ENCODE data around the gene PHF21B. TPM values are rescaled to one million over a fixed set of nuclear protein-coding genes. Genes with fewer than 3 reads are reported as not detected.

Gene PHF21B
- total RNA-seq, 1 donor: not detected

DNA sequence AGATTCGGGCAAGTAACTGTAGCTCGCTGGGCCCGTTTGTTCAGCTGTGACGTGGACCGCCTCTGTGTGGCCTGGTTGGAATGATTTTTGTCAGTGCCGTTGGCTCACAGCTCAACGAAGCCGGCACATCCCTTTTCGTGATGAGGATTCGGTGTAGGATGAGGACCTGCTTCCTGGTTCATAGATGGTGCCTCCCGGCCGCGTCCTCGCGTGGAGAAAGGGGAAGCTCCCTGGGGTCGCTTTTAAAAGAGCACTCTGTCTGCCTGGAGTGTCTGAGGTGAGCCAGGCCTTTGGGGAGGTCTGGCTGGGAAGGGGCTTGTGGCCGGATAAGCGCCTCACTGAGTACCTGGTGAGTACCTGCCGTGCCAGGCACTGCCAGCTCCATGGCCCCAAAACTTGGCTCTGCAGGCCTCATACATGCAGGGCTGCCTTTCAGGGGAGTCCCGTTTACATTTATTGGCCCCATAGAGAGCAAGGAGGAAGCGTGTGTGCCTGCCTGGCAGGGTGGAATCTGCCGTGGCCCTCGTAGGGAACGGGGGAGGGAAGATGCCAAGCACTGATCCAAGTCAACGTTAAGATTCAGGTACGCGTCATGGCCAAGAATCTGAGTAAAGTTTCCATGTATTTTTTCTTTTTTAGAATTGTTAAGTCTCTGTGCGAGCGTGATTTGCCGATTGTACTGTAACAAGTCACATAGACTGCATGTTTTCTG lies 169.0 kb downstream of the PHF21B start:
- Histone ChIP-seq H3K9me3 (ENCODE audit: low read depth, low read length) (no peaks in the 10 kb centered on the region), H3K27me3 (ENCODE audit: insufficient read depth, low read length) (peaks cover 23% of the 10 kb centered on the region), H3K4me3 (ENCODE audit: insufficient read depth, low read length) (no peak overlapping the region), H3K4me2 (ENCODE audit: insufficient read depth, low read length) (no peak overlapping the region), H3K4me1 (ENCODE audit: insufficient read depth, low read length) (no peaks in the 10 kb centered on the region), H3K36me3 (ENCODE audit: insufficient read depth, low read length) (no peaks in the 10 kb centered on the region), H4K20me1 (ENCODE audit: insufficient read depth, low read length) (no peaks in the 10 kb centered on the region), H3K27ac (ENCODE audit: low read depth, low read length) (no peak overlapping the region), H2AFZ (ENCODE audit: low read length) (no peak overlapping the region), H3K79me2 (ENCODE audit: insufficient read depth, low read length) (no peaks in the 10 kb centered on the region)
- peak; percentile 73 for DNase-seq (ENCODE audit: insufficient read length, low spot score, missing footprints)
- no peak for TF ChIP-seq CTCF (IDR thresholded peaks at IDR 0.05; ENCODE audit: extremely low read depth, low read depth, low read length)

DNA sequence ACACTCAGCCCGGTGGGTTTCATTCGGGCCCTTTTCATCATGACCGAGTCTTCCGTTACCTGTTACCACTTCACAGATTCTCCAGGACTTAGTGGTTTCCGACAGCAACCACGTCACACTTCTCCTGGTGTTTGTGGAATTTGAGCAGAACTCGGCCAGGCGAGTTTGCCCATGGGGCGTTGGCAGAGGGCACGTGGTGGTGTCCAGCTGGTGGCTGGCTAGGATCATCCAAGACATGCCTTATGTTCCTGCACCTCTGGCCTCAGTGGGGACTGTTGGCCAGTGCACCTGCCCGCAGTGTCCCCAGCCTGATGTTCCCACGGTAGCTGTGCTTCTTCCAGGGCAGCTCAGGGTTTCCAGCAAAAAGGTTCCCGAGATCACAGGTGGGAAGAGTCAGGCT lies 170.1 kb downstream of the PHF21B start:
- DNase-seq (ENCODE audit: insufficient read length, low spot score, missing footprints): no peak
- Histone ChIP-seq H3K4me3 (ENCODE audit: insufficient read depth, low read length) (no peak overlapping the region), H4K20me1 (ENCODE audit: insufficient read depth, low read length) (no peaks in the 10 kb centered on the region), H3K27me3 (ENCODE audit: insufficient read depth, low read length) (peaks cover 23% of the 10 kb centered on the region), H3K4me2 (ENCODE audit: insufficient read depth, low read length) (no peak overlapping the region), H3K27ac (ENCODE audit: low read depth, low read length) (no peak overlapping the region), H3K9me3 (ENCODE audit: low read depth, low read length) (no peaks in the 10 kb centered on the region), H2AFZ (ENCODE audit: low read length) (no peak overlapping the region), H3K4me1 (ENCODE audit: insufficient read depth, low read length) (no peaks in the 10 kb centered on the region), H3K36me3 (ENCODE audit: insufficient read depth, low read length) (no peaks in the 10 kb centered on the region), H3K79me2 (ENCODE audit: insufficient read depth, low read length) (no peaks in the 10 kb centered on the region)
- TF ChIP-seq CTCF (IDR thresholded peaks at IDR 0.05; ENCODE audit: extremely low read depth, low read depth, low read length): no peak

DNA sequence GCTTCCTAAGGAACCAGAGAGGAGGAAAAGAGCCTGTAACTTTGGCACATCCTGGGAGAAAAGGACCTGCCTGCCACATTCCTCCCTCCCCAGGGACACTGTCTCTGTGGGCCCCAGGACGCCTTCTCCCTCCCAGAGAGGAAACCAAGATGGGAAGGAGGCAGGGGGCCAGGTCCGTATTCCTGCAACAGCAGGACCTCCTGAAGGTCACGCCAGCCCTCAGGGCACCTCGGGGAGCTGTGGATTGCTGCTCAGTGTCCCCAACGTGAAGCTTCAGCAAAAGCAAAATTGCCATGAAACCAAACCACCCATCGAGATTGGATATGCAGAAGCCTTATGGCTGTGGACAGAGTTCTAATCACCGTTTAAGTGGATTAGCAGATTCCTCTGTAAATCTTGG lies 170.7 kb downstream of the PHF21B start:
- no peaks in the 10 kb centered on the region for H3K36me3 ChIP-seq (ENCODE audit: insufficient read depth, low read length)
- TF ChIP-seq CTCF (IDR thresholded peaks at IDR 0.05; ENCODE audit: extremely low read depth, low read depth, low read length): no peak
- H3K9me3 ChIP-seq (ENCODE audit: low read depth, low read length): no peaks in the 10 kb centered on the region
- no peak overlapping the region for H3K27ac ChIP-seq (ENCODE audit: low read depth, low read length)
- H3K79me2 ChIP-seq (ENCODE audit: insufficient read depth, low read length): no peaks in the 10 kb centered on the region
- no peak overlapping the region for H2AFZ ChIP-seq (ENCODE audit: low read length)
- peaks cover 23% of the 10 kb centered on the region for H3K27me3 ChIP-seq (ENCODE audit: insufficient read depth, low read length)
- no peak overlapping the region for H3K4me2 ChIP-seq (ENCODE audit: insufficient read depth, low read length)
- H4K20me1 ChIP-seq (ENCODE audit: insufficient read depth, low read length): no peaks in the 10 kb centered on the region
- DNase-seq (ENCODE audit: insufficient read length, low spot score, missing footprints): no peak
- H3K4me1 ChIP-seq (ENCODE audit: insufficient read depth, low read length): no peaks in the 10 kb centered on the region
- H3K4me3 ChIP-seq (ENCODE audit: insufficient read depth, low read length): no peak overlapping the region

- peak; percentile 29 for DNase-seq (ENCODE audit: insufficient read length, low spot score, missing footprints)
- Histone ChIP-seq H3K9me3 (ENCODE audit: low read depth, low read length) (no peaks in the 10 kb centered on the region), H3K79me2 (ENCODE audit: insufficient read depth, low read length) (no peaks in the 10 kb centered on the region), H2AFZ (ENCODE audit: low read length) (no peak overlapping the region), H3K27ac (ENCODE audit: low read depth, low read length) (no peak overlapping the region), H3K4me2 (ENCODE audit: insufficient read depth, low read length) (no peak overlapping the region), H3K36me3 (ENCODE audit: insufficient read depth, low read length) (no peaks in the 10 kb centered on the region), H3K4me1 (ENCODE audit: insufficient read depth, low read length) (no peaks in the 10 kb centered on the region), H4K20me1 (ENCODE audit: insufficient read depth, low read length) (no peaks in the 10 kb centered on the region), H3K4me3 (ENCODE audit: insufficient read depth, low read length) (no peak overlapping the region), H3K27me3 (ENCODE audit: insufficient read depth, low read length) (peaks cover 23% of the 10 kb centered on the region)
- TF ChIP-seq CTCF (IDR thresholded peaks at IDR 0.05; ENCODE audit: extremely low read depth, low read depth, low read length): no peak
Measured at GRCh38 chr22:44838316-44839016, 171.3 kb downstream of the PHF21B start.
